Muscle layer of duodenum (tissue), 2 donors: Measurements from ENCODE around the gene MGME1.

Experiments used
- H3K27ac ChIP-seq: one replicate; pipeline ENCODE4 v1.7.0; 2013; ENCODE audit warnings: mild to moderate bottlenecking, low read length
- H3K27me3 ChIP-seq: one replicate; pipeline ENCODE4 v1.7.0; 2013; ENCODE audit warnings: low read depth, mild to moderate bottlenecking, control low read depth, low read length
- H3K36me3 ChIP-seq, 2 donors: one replicate each; pipeline ENCODE4 v1.7.0; 2013; ENCODE audit warnings: low read length in 2 of 2, control low read depth in 1 of 2, mild to moderate bottlenecking in 1 of 2; ENCODE audit not compliant: insufficient read depth in 2 of 2, control insufficient read depth in 1 of 2
- H3K4me1 ChIP-seq, 2 donors: one replicate each; pipeline ENCODE4 v1.7.0; 2013; ENCODE audit warnings: low read length in 2 of 2, mild to moderate bottlenecking in 2 of 2, control low read depth in 1 of 2, moderate library complexity in 1 of 2; ENCODE audit not compliant: insufficient read depth in 2 of 2, control insufficient read depth in 1 of 2
- H3K4me3 ChIP-seq, 2 donors: one replicate each; pipeline ENCODE4 v1.7.0; 2013; ENCODE audit warnings: low read length in 2 of 2, low read depth in 1 of 2, mild to moderate bottlenecking in 1 of 2
- H3K9me3 ChIP-seq, 2 donors: one replicate each; pipeline ENCODE4 v1.7.0; 2013; ENCODE audit warnings: low read length in 2 of 2, control low read depth in 1 of 2, mild to moderate bottlenecking in 1 of 2; ENCODE audit not compliant: control insufficient read depth in 1 of 2
- donor health status: healthy.

MGME1 gene

DNA sequence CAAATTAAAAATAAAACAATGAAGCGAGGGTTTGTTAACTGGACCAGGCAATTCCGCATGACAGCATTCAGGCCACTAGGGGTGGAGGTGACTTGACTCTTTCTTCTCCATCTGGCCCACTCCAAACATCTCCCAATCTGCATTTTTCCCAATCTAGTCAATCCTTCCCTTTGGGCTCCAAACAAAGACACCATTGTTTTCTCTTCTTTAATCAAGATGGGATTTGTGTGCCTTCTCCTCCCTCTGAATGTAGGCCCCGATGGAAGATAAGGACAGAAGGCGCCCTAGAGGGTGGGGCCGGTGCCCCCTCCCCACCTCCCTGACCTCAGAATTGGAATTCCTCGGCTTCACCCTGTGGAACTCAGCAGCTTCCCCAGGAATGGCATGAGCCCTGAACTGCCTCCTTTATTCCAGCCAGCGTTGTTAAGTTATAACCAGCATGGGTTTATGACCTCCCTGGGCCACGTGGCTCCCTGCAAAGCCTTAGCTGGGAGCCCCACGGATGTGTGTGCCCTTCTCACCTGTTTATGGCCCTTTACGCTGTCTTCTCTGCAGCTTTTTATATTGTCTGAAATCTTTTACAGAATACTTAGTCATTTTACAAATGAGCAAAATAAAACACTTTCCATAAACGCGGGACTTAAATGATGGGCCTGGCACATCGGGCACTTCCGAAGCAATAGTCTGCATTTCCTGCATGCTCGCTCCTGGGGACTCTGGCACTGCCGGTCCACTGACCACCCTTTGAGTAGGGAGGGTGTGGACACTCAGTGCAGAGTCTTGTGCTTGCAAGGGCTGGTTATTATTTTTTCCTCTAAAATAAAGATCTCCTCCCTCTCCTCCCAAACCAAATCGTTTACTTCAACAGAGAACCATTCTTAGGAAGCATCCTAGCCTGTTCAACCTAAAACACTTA is 64.4 kb downstream of the MGME1 start:
- no peaks in the 10 kb centered on the region for H3K4me1 ChIP-seq
- H3K36me3 ChIP-seq: no peaks in the 10 kb centered on the region

DNA sequence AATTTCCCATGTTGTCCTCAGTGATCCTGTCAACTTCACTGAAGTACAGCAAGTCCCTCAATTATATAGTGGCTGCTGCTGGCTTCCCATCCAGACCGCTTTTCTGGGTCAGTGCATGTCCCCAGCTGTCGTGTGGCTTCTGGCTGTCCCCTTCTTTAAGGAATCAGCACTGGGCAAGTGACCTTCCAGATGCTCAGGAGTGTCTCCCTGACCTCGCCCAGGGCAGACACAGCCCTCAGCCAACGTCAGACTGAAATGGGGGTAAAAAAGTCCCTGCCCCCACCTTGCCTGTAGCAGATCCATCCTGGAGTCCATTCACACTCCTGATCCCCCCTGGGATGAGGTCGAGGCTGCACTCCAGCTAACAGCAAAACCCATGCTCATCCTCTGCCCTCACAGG is 65.2 kb downstream of the MGME1 start:
- H3K9me3 ChIP-seq: no peaks in the 10 kb centered on the region
- H3K4me3 ChIP-seq: no peak overlapping the region
- no peaks in the 10 kb centered on the region for H3K4me1 ChIP-seq
- H3K27ac ChIP-seq: no peak overlapping the region
- no peaks in the 10 kb centered on the region for H3K27me3 ChIP-seq
- no peaks in the 10 kb centered on the region for H3K36me3 ChIP-seq

More for the DNA sequence above, 64.4 kb downstream of the MGME1 start:
- Histone ChIP-seq H3K27me3 (no peaks in the 10 kb centered on the region), H3K9me3 (no peaks in the 10 kb centered on the region), H3K4me3 (no peak overlapping the region), H3K27ac (no peak overlapping the region)

DNA sequence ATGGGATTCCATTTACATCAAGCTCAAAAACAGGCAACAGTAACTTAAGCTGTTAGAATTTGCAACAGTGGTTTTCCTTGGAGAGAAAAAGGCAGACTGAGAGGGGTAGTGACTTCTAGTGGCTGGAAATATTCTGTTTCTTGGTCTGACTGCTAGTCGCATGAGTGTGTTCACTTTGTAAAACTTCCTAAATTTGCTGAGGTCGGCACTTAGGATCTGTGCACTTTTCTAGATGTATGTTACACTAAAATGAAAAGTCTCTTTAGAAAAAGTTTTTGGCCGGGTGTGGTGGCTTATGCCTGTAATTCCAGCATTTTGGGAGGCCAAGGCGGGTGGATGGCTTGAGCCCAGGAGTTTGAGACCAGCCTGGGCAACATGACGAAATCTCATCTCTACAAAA is 70.2 kb downstream of the MGME1 start:
- Histone ChIP-seq H3K36me3 (no peaks in the 10 kb centered on the region), H3K27me3 (no peaks in the 10 kb centered on the region), H3K4me1 (no peaks in the 10 kb centered on the region), H3K27ac (no peak overlapping the region), H3K9me3 (peaks cover 0 to 11% of the 10 kb centered on the region in 2 donors), H3K4me3 (no peak overlapping the region)
